ENCODE measurements around the gene HOPX. TPM values are rescaled to one million over a fixed set of nuclear protein-coding genes. Genes with fewer than 3 reads are reported as not detected.

Gene HOPX
- total and polyA plus RNA-seq, 2 of the 4 experiments (the other 2 are of a cell fraction): 1.3 to 1.7 TPM

DNA sequence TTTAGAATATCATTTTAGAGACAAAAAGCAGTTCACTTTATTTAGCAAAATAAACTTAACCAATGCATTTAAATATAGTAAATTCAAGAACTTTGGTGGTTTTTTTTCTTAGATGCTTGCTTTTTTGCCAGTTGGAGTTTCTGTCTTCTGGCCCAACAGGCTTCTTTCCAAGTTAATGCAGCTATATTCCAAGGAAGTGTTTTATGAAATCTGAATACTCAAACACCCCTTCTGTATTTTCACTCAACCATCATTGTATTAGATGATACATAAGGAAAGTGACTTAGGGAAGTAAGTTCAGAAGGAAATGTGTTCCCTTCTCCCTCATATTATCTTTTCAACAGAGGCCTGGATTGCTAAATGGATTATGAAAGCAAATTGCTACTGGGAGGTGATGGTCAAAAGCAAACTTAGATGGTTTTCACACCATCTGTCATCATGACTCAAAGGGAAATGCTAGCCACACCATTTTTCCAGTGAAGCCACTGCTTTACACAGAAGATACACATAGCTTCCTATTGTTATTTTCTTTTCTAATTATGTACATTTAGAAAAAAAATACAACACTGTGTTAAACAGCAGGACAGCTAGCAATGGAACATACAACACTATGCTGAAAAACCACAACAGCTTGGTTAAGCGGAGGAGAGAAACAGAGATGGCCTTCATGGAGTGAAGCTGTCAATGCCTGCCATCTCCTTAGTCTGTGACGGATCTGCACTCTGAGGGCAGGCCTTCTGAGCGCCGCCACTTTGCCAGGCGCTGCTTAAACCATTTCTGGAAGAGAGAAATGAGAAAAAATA, 32.9 kb downstream of the HOPX start:
- Histone ChIP-seq H4K20me1 (ENCODE audit: insufficient read depth, low read length) (no peaks in the 10 kb centered on the region), H3K23ac (ENCODE audit: low read depth, low read length) (no peak overlapping the region), H3K9me1 (ENCODE audit: insufficient read depth, low read length) (no peaks in the 10 kb centered on the region), H4K8ac (ENCODE audit: low read depth in 2 of 2, low read length in 2 of 2) (no peak overlapping the region), H2AK5ac (ENCODE audit: low read depth, low read length) (no peak overlapping the region), H3K4me3 (ENCODE audit: insufficient read depth, low read depth, low read length) (no peak overlapping the region), H3K27ac (ENCODE audit: insufficient read depth, low read length) (no peak overlapping the region), H3K9me3 (ENCODE audit: control insufficient read depth, insufficient read depth, low read length) (peaks cover 2% of the 10 kb centered on the region; the same call in 1 of the 2 replicates), H3K18ac (ENCODE audit: low read depth, low read length) (no peak overlapping the region), H3K14ac (replicated peaks; ENCODE audit: low read depth, low read length) (no peak overlapping the region), H4K91ac (ENCODE audit: insufficient read depth, low read depth, low read length) (no peak overlapping the region), H3K56ac (ENCODE audit: extremely low read depth, insufficient read depth, low read length) (no peak overlapping the region), H3K4ac (ENCODE audit: low read depth, low read length) (no peak overlapping the region), H3K36me3 (ENCODE audit: control insufficient read depth, insufficient read depth, low read length) (no peaks in the 10 kb centered on the region), H4K5ac (ENCODE audit: low read depth, low read length) (no peak overlapping the region), H2BK120ac (ENCODE audit: low read depth, low read length) (no peak overlapping the region), H2AFZ (replicated peaks; ENCODE audit: low read length, poor library complexity) (no peak overlapping the region), H2AK9ac (replicated peaks; ENCODE audit: low read depth, low read length, poor library complexity) (no peak overlapping the region), H2BK20ac (ENCODE audit: low read depth, low read length) (no peak overlapping the region), H3K9ac (ENCODE audit: low read depth, low read length) (no peak overlapping the region), H2BK15ac (ENCODE audit: low read depth, low read length) (no peak overlapping the region), H2BK5ac (ENCODE audit: low read depth, low read length, poor library complexity, severe bottlenecking) (no peak overlapping the region), H3K4me2 (ENCODE audit: low read depth, low read length) (no peak overlapping the region), H3K4me1 (ENCODE audit: control insufficient read depth, insufficient read depth, low read length) (no peaks in the 10 kb centered on the region), H3K27me3 (ENCODE audit: control insufficient read depth, insufficient read depth, low read length) (no peaks in the 10 kb centered on the region), H3K79me1 (ENCODE audit: low read depth in 1 of 2, low read length in 2 of 2) (no peaks in the 10 kb centered on the region)
- ChIA-PET CTCF (interaction anchor here (1.2 kb wide), 1 partner anchor 71 kb away, joined by 3 read pairs; no protein-coding TSS in a partner anchor), POLR2A (ENCODE audit: unreplicated experiment) (no interaction called here)
- 100% methylated on average over 2 of the region's 5 CpGs; no CpG with 5 or more reads in 1 of the 2 experiments for WGBS, 2 experiments (ENCODE audit: extremely low coverage in 2 of 2, insufficient read length in 1 of 2)
- dilution Hi-C loops (cut with HindIII; ENCODE audit: low sequenced_read_pairs, unreplicated experiment): no loop called here
- intact Hi-C loops (cut with micrococcal nuclease): no loop called here
- DNase-seq (no peak), ATAC-seq (ENCODE audit: low read depth) (no peak)
- in situ Hi-C loops (cut with MboI; ENCODE audit: low sequenced_read_pairs): no loop called here
- BruUV-seq (replicated peaks): no TSS peak
- TF ChIP-seq MXI1 (IDR thresholded peaks at IDR 0.05; ENCODE audit: borderline replicate concordance, low read depth, low read length) (no peak), SMC3 (IDR thresholded peaks at IDR 0.05; ENCODE audit: low read depth, low read length) (no peak), RCOR1 (IDR thresholded peaks at IDR 0.05; ENCODE audit: insufficient replicate concordance, low read length) (no peak), CHD1 (IDR thresholded peaks at IDR 0.05; ENCODE audit: low read depth, low read length) (no peak), CEBPB (IDR thresholded peaks at IDR 0.05; ENCODE audit: low read depth, low read length) (no peak), RAD21 (IDR thresholded peaks at IDR 0.05; ENCODE audit: low read length) (no peak), BHLHE40 (IDR thresholded peaks at IDR 0.05; ENCODE audit: low read depth, low read length) (no peak), MAZ (IDR thresholded peaks at IDR 0.05; ENCODE audit: borderline replicate concordance, low read depth, low read length) (no peak), RFX5 (IDR thresholded peaks at IDR 0.05; ENCODE audit: low read depth, low read length) (no peak), MAFK (IDR thresholded peaks at IDR 0.05; ENCODE audit: low read depth, low read length) (no peak)
- TF ChIP-seq, protein P1, sequence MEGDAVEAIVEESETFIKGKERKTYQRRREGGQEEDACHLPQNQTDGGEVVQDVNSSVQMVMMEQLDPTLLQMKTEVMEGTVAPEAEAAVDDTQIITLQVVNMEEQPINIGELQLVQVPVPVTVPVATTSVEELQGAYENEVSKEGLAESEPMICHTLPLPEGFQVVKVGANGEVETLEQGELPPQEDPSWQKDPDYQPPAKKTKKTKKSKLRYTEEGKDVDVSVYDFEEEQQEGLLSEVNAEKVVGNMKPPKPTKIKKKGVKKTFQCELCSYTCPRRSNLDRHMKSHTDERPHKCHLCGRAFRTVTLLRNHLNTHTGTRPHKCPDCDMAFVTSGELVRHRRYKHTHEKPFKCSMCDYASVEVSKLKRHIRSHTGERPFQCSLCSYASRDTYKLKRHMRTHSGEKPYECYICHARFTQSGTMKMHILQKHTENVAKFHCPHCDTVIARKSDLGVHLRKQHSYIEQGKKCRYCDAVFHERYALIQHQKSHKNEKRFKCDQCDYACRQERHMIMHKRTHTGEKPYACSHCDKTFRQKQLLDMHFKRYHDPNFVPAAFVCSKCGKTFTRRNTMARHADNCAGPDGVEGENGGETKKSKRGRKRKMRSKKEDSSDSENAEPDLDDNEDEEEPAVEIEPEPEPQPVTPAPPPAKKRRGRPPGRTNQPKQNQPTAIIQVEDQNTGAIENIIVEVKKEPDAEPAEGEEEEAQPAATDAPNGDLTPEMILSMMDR (conservative IDR thresholded peaks at IDR 0.05; ENCODE audit: low read depth, low read length): no peak
